ENCODE data around the gene OPN3. TPM values are rescaled to one million over a fixed set of nuclear protein-coding genes. Genes with fewer than 3 reads are reported as not detected.
"Not testable (repeated sequence)": the region's sequence is repeated elsewhere in the genome, so short reads cannot be mapped to it uniquely, and the experiment has no call there.

Gene OPN3
- polyA plus RNA-seq, 3 donors from 2014 or later: 13.5 to 20.8 (median 14.1) TPM

DNA sequence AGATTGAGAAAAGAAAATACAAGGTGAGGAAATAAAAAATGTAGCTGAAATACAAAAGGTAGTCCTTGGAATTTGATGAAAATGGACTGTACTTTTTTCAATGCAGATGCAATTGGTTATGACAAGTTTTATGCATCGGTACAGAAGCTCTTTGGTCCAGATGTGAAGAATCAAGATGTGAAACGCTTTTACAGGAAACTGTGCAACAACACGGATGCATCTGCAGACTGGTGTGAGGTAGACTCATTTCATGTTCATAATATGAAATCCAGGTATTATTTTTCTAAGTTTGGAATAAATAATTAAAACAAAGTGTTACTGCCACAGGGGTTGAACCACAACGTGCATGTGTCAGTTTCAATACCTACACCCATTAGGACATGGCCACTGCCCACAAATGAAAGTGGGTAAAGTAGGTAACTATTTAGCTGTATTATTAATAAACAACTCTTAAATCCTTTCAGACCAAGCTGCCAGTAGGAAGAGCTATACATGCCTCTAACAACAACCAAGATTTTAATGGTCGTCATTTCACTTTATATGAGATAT, 20.3 kb upstream of the OPN3 start:
- Mint-ChIP-seq H3K9me3 (no peaks in the 10 kb centered on the region), H3K27ac (no peak overlapping the region), H3K4me3 (no peak overlapping the region), H3K4me1 (no peaks in the 10 kb centered on the region), H3K36me3 (peaks cover 0 to 4% (median 0%) of the 10 kb centered on the region in 3 donors), H3K27me3 (ENCODE audit: low read depth in 3 of 3) (peaks cover 0 to 11% (median 2%) of the 10 kb centered on the region in 3 donors)
- DNase-seq: no peak

DNA sequence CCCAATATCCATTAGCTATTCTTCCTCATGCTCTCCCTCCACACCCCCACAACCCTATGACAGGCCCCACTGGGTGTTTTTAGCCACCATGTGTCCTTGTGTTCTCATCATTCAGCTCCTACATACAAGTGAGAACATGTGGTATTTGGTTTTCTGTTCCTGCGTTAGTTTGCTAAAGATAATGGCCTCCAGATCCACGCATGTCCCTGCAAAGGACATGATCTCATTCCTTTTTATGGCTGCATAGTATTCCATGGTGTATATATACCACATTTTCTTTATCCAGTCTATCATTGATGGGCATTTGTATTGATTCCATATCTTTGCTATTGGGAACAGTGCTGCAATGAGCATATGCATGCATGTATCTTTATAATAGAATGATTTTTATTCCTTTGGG, 18.8 kb upstream of the OPN3 start:
- not testable (repeated sequence) for H3K9me3 Mint-ChIP-seq, H3K27ac Mint-ChIP-seq, DNase-seq, H3K4me1 Mint-ChIP-seq, H3K4me3 Mint-ChIP-seq, H3K36me3 Mint-ChIP-seq
- H3K27me3 Mint-ChIP-seq (ENCODE audit: low read depth in 3 of 3): peaks cover 0 to 13% (median 2%) of the 10 kb centered on the region in 3 donors

DNA sequence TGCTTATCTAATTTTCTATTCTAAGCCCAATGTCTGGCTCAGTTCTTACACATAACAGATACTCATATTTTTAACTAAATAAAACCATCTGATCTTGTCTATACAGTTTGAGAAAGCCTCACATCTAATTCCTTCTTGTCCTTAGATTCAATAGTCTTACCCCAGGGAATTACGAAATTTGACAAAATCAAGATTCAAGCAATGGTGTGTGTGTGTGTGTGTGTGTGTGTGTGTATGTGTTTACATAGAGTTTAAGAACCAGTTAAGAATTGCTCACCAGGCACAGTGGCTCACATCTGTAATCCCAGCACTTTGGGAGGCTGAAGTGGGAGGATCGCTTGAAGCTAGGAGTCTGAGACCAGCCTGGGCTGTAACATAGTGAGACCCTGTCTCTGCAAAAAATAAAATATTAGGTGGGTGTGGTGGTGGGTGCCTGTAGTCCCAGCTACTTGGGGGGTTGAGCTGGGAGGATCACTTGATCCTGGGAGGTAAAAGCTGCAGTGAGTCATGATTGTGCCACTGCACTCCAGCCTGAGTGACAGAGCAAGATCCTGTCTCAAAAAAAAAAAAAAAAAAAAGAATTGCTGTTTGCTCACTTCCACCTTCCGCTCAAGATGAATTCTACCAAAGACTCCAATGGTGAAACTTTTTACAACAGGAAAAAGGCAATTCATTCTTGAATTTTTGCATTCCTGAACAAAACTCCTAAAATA, 18.1 kb upstream of the OPN3 start:
- Mint-ChIP-seq H3K36me3 (no peaks in the 10 kb centered on the region), H3K27ac (no peak overlapping the region), H3K27me3 (ENCODE audit: low read depth in 3 of 3) (peaks cover 0 to 15% (median 2%) of the 10 kb centered on the region in 3 donors), H3K9me3 (no peaks in the 10 kb centered on the region), H3K4me1 (no peaks in the 10 kb centered on the region), H3K4me3 (no peak overlapping the region)
- no peak for DNase-seq

GRCh38 chr1:241654641-241655040, 14.5 kb upstream of the OPN3 start:
- Mint-ChIP-seq H3K36me3 (no peaks in the 10 kb centered on the region), H3K27ac (no peak overlapping the region)
- DNase-seq: no peak

GRCh38 chr1:241654019-241654418, 13.8 kb upstream of the OPN3 start:
- Mint-ChIP-seq H3K9me3 (no peaks in the 10 kb centered on the region), H3K36me3 (no peaks in the 10 kb centered on the region), H3K27me3 (ENCODE audit: low read depth in 3 of 3) (peaks cover 0 to 10% (median 6%) of the 10 kb centered on the region in 3 donors), H3K27ac (no peak overlapping the region), H3K4me1 (no peaks in the 10 kb centered on the region), H3K4me3 (no peak overlapping the region)
- no peak for DNase-seq

More at GRCh38 chr1:241654641-241655040, 14.5 kb upstream of the OPN3 start:
- Mint-ChIP-seq H3K27me3 (ENCODE audit: low read depth in 3 of 3) (peaks cover 0 to 11% (median 6%) of the 10 kb centered on the region in 3 donors), H3K4me1 (no peaks in the 10 kb centered on the region), H3K4me3 (no peak overlapping the region), H3K9me3 (no peaks in the 10 kb centered on the region)

DNA sequence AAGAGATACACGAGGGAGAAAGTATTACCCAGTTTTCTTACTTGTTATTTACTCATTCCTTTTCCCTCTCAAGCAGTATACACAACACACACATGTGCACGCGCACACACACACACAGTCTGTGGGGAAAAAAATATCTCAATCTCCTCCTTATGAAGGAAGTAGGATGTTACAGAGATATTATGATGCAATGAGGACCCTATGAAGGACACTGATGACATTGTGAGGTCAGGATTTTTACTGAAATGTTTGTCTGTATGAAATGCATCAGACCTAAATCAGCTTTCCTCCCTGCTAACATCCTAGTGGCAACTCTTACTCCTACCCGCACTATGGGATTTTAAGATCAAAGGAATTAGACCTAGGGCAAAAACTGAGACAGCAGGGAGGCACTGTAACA, 11.8 kb upstream of the OPN3 start, which contains the start of gene WDR64:
Gene WDR64, plus strand, starts transcription at position 270 of the 400 bp plus-strand sequence. CDS start 204 bp downstream, outside the sequence.
- H3K4me1 Mint-ChIP-seq: no peaks in the 10 kb centered on the region
- H3K27ac Mint-ChIP-seq: no peak within 1 kb of the TSS
- H3K36me3 Mint-ChIP-seq: no peaks in the 10 kb centered on the region
- DNase-seq: no peak
- no peak within 1 kb of the TSS for H3K4me3 Mint-ChIP-seq
- H3K27me3 Mint-ChIP-seq (ENCODE audit: low read depth in 3 of 3): peaks cover 0 to 13% (median 4%) of the 10 kb centered on the region in 3 donors
- H3K9me3 Mint-ChIP-seq: no peaks in the 10 kb centered on the region

DNA sequence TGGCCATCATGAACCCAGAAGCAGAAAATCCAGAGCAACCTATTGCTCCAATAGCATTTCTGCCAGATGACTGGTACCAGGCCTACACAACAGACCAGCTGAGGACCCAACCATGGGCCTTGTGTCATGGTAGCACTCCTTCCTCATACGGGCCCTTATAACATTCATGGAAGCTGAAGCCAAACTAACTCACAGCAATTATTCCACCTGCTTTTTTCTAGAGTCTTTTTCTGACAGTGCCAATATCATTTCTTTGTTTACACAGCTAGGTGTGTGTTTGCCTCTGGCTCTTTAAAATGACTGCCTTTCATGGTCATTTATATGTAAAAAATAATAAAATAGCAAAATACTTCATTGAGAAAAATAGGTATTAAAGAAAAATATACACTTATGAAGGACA, 8.0 kb upstream of the OPN3 start:
- H3K27me3 Mint-ChIP-seq (ENCODE audit: low read depth in 3 of 3): peaks cover 0 to 6% (median 4%) of the 10 kb centered on the region in 3 donors
- DNase-seq: no peak
- H3K36me3 Mint-ChIP-seq: no peaks in the 10 kb centered on the region
- no peak overlapping the region for H3K4me3 Mint-ChIP-seq
- no peaks in the 10 kb centered on the region for H3K4me1 Mint-ChIP-seq
- H3K27ac Mint-ChIP-seq: no peak overlapping the region
- peaks cover 0 to 3% (median 0%) of the 10 kb centered on the region in 6 donors for H3K9me3 Mint-ChIP-seq

DNA sequence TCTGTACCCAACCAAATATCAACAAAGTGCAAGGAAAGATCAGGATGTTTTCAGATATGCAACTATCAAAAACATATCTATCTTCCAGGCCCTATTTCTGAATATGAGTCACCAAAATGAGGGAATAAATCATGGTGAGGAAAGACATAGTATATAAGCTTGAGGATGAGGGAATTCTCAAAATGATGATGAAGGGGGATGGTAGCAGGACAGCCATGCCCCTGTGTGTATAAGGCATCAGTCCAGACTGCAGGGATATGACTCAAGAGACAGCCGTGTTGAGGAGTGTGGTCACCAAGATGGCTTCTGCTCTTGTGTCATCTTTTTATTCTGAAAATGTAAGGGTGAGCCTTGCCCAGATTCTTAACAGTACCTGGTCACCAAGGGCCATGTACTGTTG, 7.5 kb upstream of the OPN3 start:
- H3K4me1 Mint-ChIP-seq: no peaks in the 10 kb centered on the region

GRCh38 chr1:241646201-241646600, 6.0 kb upstream of the OPN3 start:
- H3K27ac Mint-ChIP-seq: no peak overlapping the region
- peaks cover 0 to 3% (median 0%) of the 10 kb centered on the region in 6 donors for H3K9me3 Mint-ChIP-seq
- no peaks in the 10 kb centered on the region for H3K36me3 Mint-ChIP-seq
- H3K4me3 Mint-ChIP-seq: no peak overlapping the region
- DNase-seq: no peak
- H3K4me1 Mint-ChIP-seq: peaks cover 0 to under 1% of the 10 kb centered on the region in 2 donors
- peaks cover 0 to 6% (median 2%) of the 10 kb centered on the region in 3 donors for H3K27me3 Mint-ChIP-seq (ENCODE audit: low read depth in 3 of 3)

More for the DNA sequence above, 7.5 kb upstream of the OPN3 start:
- Mint-ChIP-seq H3K27ac (no peak overlapping the region), H3K9me3 (peaks cover 0 to 3% (median 0%) of the 10 kb centered on the region in 6 donors), H3K27me3 (ENCODE audit: low read depth in 3 of 3) (peaks cover 0 to 6% (median 4%) of the 10 kb centered on the region in 3 donors), H3K4me3 (no peak overlapping the region), H3K36me3 (no peaks in the 10 kb centered on the region)
- DNase-seq: no peak

GRCh38 chr1:241645199-241645598, 5.0 kb upstream of the OPN3 start:
- H3K9me3 Mint-ChIP-seq: peaks cover 0 to 3% (median 0%) of the 10 kb centered on the region in 6 donors
- H3K27ac Mint-ChIP-seq: no peak overlapping the region
- H3K36me3 Mint-ChIP-seq: no peaks in the 10 kb centered on the region
- peaks cover 3 to 6% (median 4%) of the 10 kb centered on the region in 3 donors for H3K27me3 Mint-ChIP-seq (ENCODE audit: low read depth in 3 of 3)
- no peak overlapping the region for H3K4me3 Mint-ChIP-seq
- peaks cover 4 to 9% of the 10 kb centered on the region in 2 donors for H3K4me1 Mint-ChIP-seq
- no peak for DNase-seq

DNA sequence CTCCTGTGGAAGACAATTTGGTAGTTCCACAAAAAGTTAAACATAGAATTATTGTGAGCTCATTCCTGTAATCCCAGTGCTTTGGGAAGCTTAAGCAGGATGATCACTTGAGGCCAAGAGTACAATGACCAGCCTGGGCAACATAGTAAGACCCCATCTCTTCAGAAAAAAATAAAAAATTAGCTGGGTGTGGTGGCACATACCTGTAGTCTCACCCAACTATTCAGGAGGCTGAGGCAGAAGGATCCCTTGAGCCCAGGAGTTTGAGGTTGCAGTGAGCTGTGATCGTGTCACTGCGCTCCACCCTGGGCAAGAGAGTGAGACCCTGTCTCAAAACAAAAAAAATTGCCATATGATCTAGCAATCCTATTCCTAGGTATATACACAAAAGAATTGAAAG, 4.1 kb upstream of the OPN3 start:
- Mint-ChIP-seq H3K9me3 (peaks cover 0 to 3% (median 0%) of the 10 kb centered on the region in 6 donors), H3K4me1 (peaks cover 5 to 13% of the 10 kb centered on the region in 2 donors), H3K4me3 (no peak overlapping the region), H3K27ac (no peak overlapping the region), H3K36me3 (no peaks in the 10 kb centered on the region), H3K27me3 (ENCODE audit: low read depth in 3 of 3) (peaks cover 3 to 6% (median 4%) of the 10 kb centered on the region in 3 donors)
- DNase-seq: no peak

DNA sequence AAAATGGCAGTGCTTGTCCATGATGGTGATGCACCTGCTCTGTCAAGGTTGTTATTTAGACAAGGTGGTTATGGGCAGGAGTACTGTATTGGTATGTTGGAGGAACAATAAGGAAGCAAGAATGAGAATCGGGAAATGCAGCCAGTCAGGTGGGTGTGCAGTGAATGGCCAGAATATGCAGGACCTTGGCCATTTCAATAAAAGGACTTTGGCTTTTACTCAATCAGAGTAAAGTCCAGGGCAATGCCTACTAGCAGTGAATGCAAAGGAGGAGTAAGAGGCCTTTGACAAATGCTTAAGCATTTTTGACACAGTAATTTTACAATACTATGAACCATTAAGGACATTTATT, 2.4 kb upstream of the OPN3 start:
- Mint-ChIP-seq H3K4me3 (no peak overlapping the region), H3K9me3 (peaks cover 0 to 3% (median 0%) of the 10 kb centered on the region in 6 donors), H3K27me3 (ENCODE audit: low read depth in 3 of 3) (peaks cover 0 to 7% (median 4%) of the 10 kb centered on the region in 3 donors), H3K4me1 (peaks cover 12 to 27% of the 10 kb centered on the region in 2 donors), H3K27ac (peak overlapping the region in 1 of 6 donors; percentile 0), H3K36me3 (no peaks in the 10 kb centered on the region)
- no peak for DNase-seq

- no peaks in the 10 kb centered on the region for H3K36me3 Mint-ChIP-seq
- H3K27ac Mint-ChIP-seq: peak overlapping the region in 5 of 6 donors; percentile 21 to 87 (median 48)
These were observed 1.8 kb upstream of the OPN3 start for GRCh38 chr1:241641773-241642592.

More at GRCh38 chr1:241641773-241642592, 1.8 kb upstream of the OPN3 start:
- Mint-ChIP-seq H3K4me1 (peaks cover 14 to 33% of the 10 kb centered on the region in 2 donors), H3K9me3 (peaks cover 0 to 3% (median 0%) of the 10 kb centered on the region in 6 donors), H3K27me3 (ENCODE audit: low read depth in 3 of 3) (peaks cover 0 to 7% (median 4%) of the 10 kb centered on the region in 3 donors), H3K4me3 (peak overlapping the region in 2 of 5 donors; percentile 36 to 77)
- no peak for DNase-seq

Measured in immature natural killer cell (primary cell).